GM21390 (cell line): ENCODE results near the gene JPH4.
"Not testable (repeated sequence)": the region's sequence is repeated elsewhere in the genome, so short reads cannot be mapped to it uniquely, and the experiment has no call there.

Source experiments
- ATAC-seq: cut with Tn5 transposase; IDR thresholded peaks from one replicate; pipeline ENCODE4 v1.9.1; 2021; ENCODE audit not compliant: unreplicated experiment

The JPH4 gene

GRCh38 chr14:23609411-23610089, 31.0 kb upstream of the JPH4 start:
- not testable (repeated sequence) for ATAC-seq

- ATAC-seq, result no peak
Measured at GRCh38 chr14:23609001-23609400, 30.4 kb upstream of the JPH4 start.

GRCh38 chr14:23608454-23608853, 29.9 kb upstream of the JPH4 start:
- no peak for ATAC-seq

GRCh38 chr14:23605931-23606585, 27.5 kb upstream of the JPH4 start:
- ATAC-seq, result peak; percentile 81

- no peak for ATAC-seq
Measured at GRCh38 chr14:23604675-23605170, 26.1 kb upstream of the JPH4 start.

- no peak for ATAC-seq
Measured at GRCh38 chr14:23604148-23604547, 25.6 kb upstream of the JPH4 start.

GRCh38 chr14:23603103-23603502, 24.5 kb upstream of the JPH4 start:
- no peak for ATAC-seq

GRCh38 chr14:23602181-23603095, 23.8 kb upstream of the JPH4 start:
- ATAC-seq, result no peak

GRCh38 chr14:23601845-23602180, 23.2 kb upstream of the JPH4 start:
- ATAC-seq, result no peak

- ATAC-seq, result no peak
Measured at GRCh38 chr14:23601424-23601823, 22.8 kb upstream of the JPH4 start.

GRCh38 chr14:23600806-23601205, 22.2 kb upstream of the JPH4 start:
- no peak for ATAC-seq

- ATAC-seq, result no peak
Measured at GRCh38 chr14:23600322-23600707, 21.7 kb upstream of the JPH4 start.

GRCh38 chr14:23594191-23594590, 15.6 kb upstream of the JPH4 start:
- ATAC-seq, result not testable (repeated sequence)

GRCh38 chr14:23590198-23590597, 11.6 kb upstream of the JPH4 start:
- ATAC-seq, result no peak

- ATAC-seq, result no peak
Measured at GRCh38 chr14:23589606-23590005, 11.0 kb upstream of the JPH4 start.

- ATAC-seq, result peak; percentile 93
Measured at GRCh38 chr14:23588884-23589598, 10.5 kb upstream of the JPH4 start.

- not testable (repeated sequence) for ATAC-seq
Measured at GRCh38 chr14:23584527-23585203, 6.1 kb upstream of the JPH4 start.

GRCh38 chr14:23583761-23584526, 5.4 kb upstream of the JPH4 start:
- not testable (repeated sequence) for ATAC-seq

- ATAC-seq, result no peak
Measured at GRCh38 chr14:23582906-23583760, 4.5 kb upstream of the JPH4 start.
